WERI-Rb-1 (cell line): Measurements from ENCODE around the gene ACAD10.
"Not testable (repeated sequence)": the region's sequence is repeated elsewhere in the genome, so short reads cannot be mapped to it uniquely, and the experiment has no call there.

ENCODE experiments used
- DNase-seq: peaks from one replicate; pipeline ENCODE4 v3.0.0-alpha.2; 2020
- H3K27ac ChIP-seq: fragments of 250-450 bp; sonication (Bioruptor Pico); 2 replicates; pipeline ENCODE4 v1.5.1; 2020; ENCODE audit warnings: mild to moderate bottlenecking, moderate library complexity
- H3K27me3 ChIP-seq: fragments of 250-450 bp; sonication (Bioruptor Pico); 2 replicates; pipeline ENCODE4 v1.5.1; 2021; ENCODE audit warnings: mild to moderate bottlenecking, low read depth, moderate library complexity; ENCODE audit not compliant: insufficient read depth, severe bottlenecking
- H3K36me3 ChIP-seq: fragments of 250-450 bp; sonication (Bioruptor Pico); 2 replicates; pipeline ENCODE4 v1.5.1; 2020; ENCODE audit warnings: mild to moderate bottlenecking, moderate library complexity
- H3K4me3 ChIP-seq: 2 replicates; pipeline ENCODE4 v1.5.1; 2011; ENCODE audit warnings: low read depth, mild to moderate bottlenecking, control low read depth, low read length
- H3K9me3 ChIP-seq: fragments of 250-450 bp; sonication (Bioruptor Pico); 2 replicates; pipeline ENCODE4 v1.5.1; 2021; ENCODE audit warnings: mild to moderate bottlenecking, moderate library complexity; ENCODE audit not compliant: severe bottlenecking
- CTCF ChIP-seq: IDR thresholded peaks from 2 replicates; pipeline ENCODE4 v1.5.1; 2011; ENCODE audit warnings: low read depth, mild to moderate bottlenecking, control low read depth, inconsistent platforms, low read length

The ACAD10 gene

GRCh38 chr12:111656016-111656415 lies 29.8 kb upstream of the ACAD10 start:
- no peak overlapping the region for H3K27ac ChIP-seq
- no peaks in the 10 kb centered on the region for H3K9me3 ChIP-seq
- H3K36me3 ChIP-seq = peaks cover 75% of the 10 kb centered on the region
- no peak for TF ChIP-seq CTCF
- no peaks in the 10 kb centered on the region for H3K27me3 ChIP-seq
- no peak overlapping the region for H3K4me3 ChIP-seq
- DNase-seq = no peak

GRCh38 chr12:111664499-111664898 lies 21.4 kb upstream of the ACAD10 start:
- no peak for TF ChIP-seq CTCF
- no peak overlapping the region for H3K27ac ChIP-seq
- DNase-seq = no peak
- peaks cover 30% of the 10 kb centered on the region for H3K36me3 ChIP-seq
- H3K27me3 ChIP-seq = no peaks in the 10 kb centered on the region
- H3K4me3 ChIP-seq = no peak overlapping the region
- no peaks in the 10 kb centered on the region for H3K9me3 ChIP-seq

- TF ChIP-seq CTCF = no peak
- H3K9me3 ChIP-seq = no peaks in the 10 kb centered on the region
- no peak overlapping the region for H3K27ac ChIP-seq
- H3K36me3 ChIP-seq = peaks cover 28% of the 10 kb centered on the region
- no peak overlapping the region for H3K4me3 ChIP-seq
- no peaks in the 10 kb centered on the region for H3K27me3 ChIP-seq
- no peak for DNase-seq
Observed at GRCh38 chr12:111664961-111665865, 20.6 kb upstream of the ACAD10 start.

GRCh38 chr12:111672822-111673381 lies 13.0 kb upstream of the ACAD10 start:
- H3K27ac ChIP-seq = no peak overlapping the region
- no peaks in the 10 kb centered on the region for H3K27me3 ChIP-seq
- no peaks in the 10 kb centered on the region for H3K9me3 ChIP-seq
- H3K36me3 ChIP-seq = peaks cover 57% of the 10 kb centered on the region
- no peak overlapping the region for H3K4me3 ChIP-seq
- TF ChIP-seq CTCF = no peak
- no peak for DNase-seq

- Histone ChIP-seq H3K27ac (no peak overlapping the region), H3K9me3 (no peaks in the 10 kb centered on the region), H3K36me3 (peaks cover 62% of the 10 kb centered on the region), H3K4me3 (no peak overlapping the region), H3K27me3 (no peaks in the 10 kb centered on the region)
- TF ChIP-seq CTCF = peak; percentile 35
- no peak for DNase-seq
Observed at GRCh38 chr12:111673503-111673902, 12.3 kb upstream of the ACAD10 start.

GRCh38 chr12:111677186-111677585 lies 8.7 kb upstream of the ACAD10 start:
- Histone ChIP-seq H3K9me3 (no peaks in the 10 kb centered on the region), H3K27me3 (no peaks in the 10 kb centered on the region), H3K27ac (no peak overlapping the region), H3K4me3 (no peak overlapping the region), H3K36me3 (peaks cover 69% of the 10 kb centered on the region)
- DNase-seq = no peak
- no peak for TF ChIP-seq CTCF

GRCh38 chr12:111684485-111685198 lies 1.2 kb upstream of the ACAD10 start:
- not testable (repeated sequence) for H3K9me3 ChIP-seq, H3K27me3 ChIP-seq, DNase-seq
- Histone ChIP-seq H3K36me3 (peaks cover 23% of the 10 kb centered on the region), H3K4me3 (peak overlapping the region; percentile 99), H3K27ac (peak overlapping the region; percentile 81; the same call in 1 of the 2 replicates)
